C4-2B (cell line): Measurements from ENCODE around the gene ITPR2.

Experiments used
- H3K27ac ChIP-seq: fragments of 450-650 bp; 2 replicates; pipeline ENCODE4 v1.5.1; 2017
- ZFX ChIP-seq: fragments of 450-650 bp; IDR thresholded peaks from 2 replicates; pipeline ENCODE4 v1.6.1; 2017
- TF ChIP-seq, protein P1 (sequence below): fragments of 450-650 bp; conservative IDR thresholded peaks from 2 replicates; pipeline ENCODE4 v1.5.1; 2017; ENCODE audit warnings: mild to moderate bottlenecking

The ITPR2 gene

GRCh38 chr12:26380897-26381296 is 452.1 kb downstream of the ITPR2 start:
- TF ChIP-seq, protein P1, sequence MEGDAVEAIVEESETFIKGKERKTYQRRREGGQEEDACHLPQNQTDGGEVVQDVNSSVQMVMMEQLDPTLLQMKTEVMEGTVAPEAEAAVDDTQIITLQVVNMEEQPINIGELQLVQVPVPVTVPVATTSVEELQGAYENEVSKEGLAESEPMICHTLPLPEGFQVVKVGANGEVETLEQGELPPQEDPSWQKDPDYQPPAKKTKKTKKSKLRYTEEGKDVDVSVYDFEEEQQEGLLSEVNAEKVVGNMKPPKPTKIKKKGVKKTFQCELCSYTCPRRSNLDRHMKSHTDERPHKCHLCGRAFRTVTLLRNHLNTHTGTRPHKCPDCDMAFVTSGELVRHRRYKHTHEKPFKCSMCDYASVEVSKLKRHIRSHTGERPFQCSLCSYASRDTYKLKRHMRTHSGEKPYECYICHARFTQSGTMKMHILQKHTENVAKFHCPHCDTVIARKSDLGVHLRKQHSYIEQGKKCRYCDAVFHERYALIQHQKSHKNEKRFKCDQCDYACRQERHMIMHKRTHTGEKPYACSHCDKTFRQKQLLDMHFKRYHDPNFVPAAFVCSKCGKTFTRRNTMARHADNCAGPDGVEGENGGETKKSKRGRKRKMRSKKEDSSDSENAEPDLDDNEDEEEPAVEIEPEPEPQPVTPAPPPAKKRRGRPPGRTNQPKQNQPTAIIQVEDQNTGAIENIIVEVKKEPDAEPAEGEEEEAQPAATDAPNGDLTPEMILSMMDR: no peak
- no peak for TF ChIP-seq ZFX
- H3K27ac ChIP-seq: no peak overlapping the region

DNA sequence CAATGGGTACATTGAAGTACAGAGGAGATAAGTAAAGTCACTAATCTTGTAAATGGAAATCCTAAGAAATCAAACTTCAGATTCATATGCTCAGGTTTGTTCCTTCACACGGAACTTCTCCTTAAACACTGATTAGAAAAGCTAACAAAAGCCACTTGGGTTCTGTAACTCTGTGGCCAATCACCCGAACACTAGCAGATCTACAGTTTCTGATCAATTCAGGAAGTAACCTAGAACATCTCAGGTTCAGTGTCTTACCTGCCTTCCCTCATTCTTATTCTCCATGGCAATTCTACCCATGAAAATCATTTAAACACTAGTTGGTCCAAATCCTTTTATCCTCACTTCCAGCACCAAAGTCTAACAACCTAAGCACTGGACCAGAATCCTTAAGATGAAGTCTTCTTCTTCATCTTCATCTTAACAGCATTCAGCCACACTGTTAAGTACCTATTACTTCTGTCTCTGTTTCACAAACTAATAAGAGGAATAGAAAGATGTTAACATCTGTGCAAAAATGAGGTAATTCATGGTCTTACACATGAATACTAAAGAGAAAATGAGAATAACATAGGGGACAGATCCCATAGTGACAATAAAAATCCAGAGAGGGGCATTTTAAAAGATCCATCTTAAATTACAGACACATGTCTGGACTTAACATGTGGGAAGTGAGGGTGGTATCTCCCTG is 453.1 kb downstream of the ITPR2 start:
- H3K27ac ChIP-seq: no peak overlapping the region
- no peak for TF ChIP-seq ZFX
- TF ChIP-seq, protein P1: no peak

DNA sequence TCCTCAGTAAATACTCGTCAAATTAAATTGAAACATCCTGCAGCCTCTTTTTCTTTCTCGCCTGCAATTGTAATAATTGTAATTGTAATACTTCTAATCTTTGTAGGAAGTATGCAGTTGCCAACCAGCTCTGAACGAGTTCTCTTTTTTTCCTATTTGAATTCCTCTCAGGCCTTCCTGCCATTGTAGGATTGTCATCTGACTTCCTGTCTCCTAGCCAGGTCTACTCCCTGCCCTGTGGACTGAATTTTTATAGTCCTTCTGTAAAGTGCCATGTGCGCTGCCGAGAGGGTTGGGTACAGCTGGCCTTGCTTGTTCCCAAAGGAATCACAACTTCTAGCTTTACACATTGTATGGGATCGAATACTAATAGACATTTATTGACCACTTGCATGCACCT is 454.3 kb downstream of the ITPR2 start:
- TF ChIP-seq, protein P1: no peak
- no peak for TF ChIP-seq ZFX
- H3K27ac ChIP-seq: no peak overlapping the region

GRCh38 chr12:26374934-26375680 is 457.9 kb downstream of the ITPR2 start:
- TF ChIP-seq ZFX: no peak
- TF ChIP-seq, protein P1: no peak
- no peak overlapping the region for H3K27ac ChIP-seq

- H3K27ac ChIP-seq: no peak overlapping the region
- TF ChIP-seq, protein P1: no peak
- no peak for TF ChIP-seq ZFX
Observed at GRCh38 chr12:26373606-26374495, 459.1 kb downstream of the ITPR2 start.

DNA sequence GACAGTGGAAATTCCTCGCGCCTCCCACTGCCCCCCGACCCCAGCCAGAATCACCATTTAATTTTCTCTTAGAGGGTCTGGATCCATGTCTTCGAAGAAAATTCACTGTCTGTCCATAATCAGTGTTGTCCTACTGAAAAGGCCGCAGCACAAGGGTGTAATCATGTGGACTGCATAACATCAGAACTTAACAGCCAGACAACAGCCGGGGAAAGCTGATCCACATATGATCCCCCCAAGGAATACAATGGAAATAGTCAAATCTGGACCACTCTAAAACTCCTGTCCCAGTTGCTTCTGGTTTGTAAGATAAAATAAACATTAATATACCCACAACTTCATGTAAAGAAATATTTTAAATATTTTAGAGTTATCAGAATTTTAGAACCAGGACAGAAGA is 460.1 kb downstream of the ITPR2 start:
- H3K27ac ChIP-seq: no peak overlapping the region
- no peak for TF ChIP-seq ZFX
- TF ChIP-seq, protein P1: no peak
